ENCODE measurements around the gene RGS9.

Gene RGS9

GRCh38 chr17:65265276-65265675 lies 128.1 kb downstream of the RGS9 start:
- no peak for DNase-seq

GRCh38 chr17:65268832-65269231 lies 131.7 kb downstream of the RGS9 start:
- no peak for DNase-seq

GRCh38 chr17:65270499-65271253 lies 133.5 kb downstream of the RGS9 start:
- no peak for DNase-seq

- no peak for DNase-seq
These were observed 134.1 kb downstream of the RGS9 start for GRCh38 chr17:65271296-65271695.

All from cortex of kidney (tissue), 1 donor.